CD14-positive monocyte (primary cell): Measurements from ENCODE around the gene DYNLT1. TPM values are rescaled to one million over a fixed set of nuclear protein-coding genes. Genes with fewer than 3 reads are reported as not detected.

Source experiments
- DNase-seq, 3 donors: peaks; one replicate each; pipeline ENCODE4 v3.0.0-alpha.2; 2011 to 2022
- H2AFZ ChIP-seq: 2 replicates; pipeline ENCODE4 v1.6.0; 2012; ENCODE audit warnings: mild to moderate bottlenecking, low read depth, low read length, inconsistent platforms; ENCODE audit not compliant: insufficient read depth, poor library complexity, severe bottlenecking
- H3K27ac ChIP-seq, 2 donors: 1 replicate in 1 of 2; 2 replicates in 1 of 2; pipeline ENCODE4 v1.5.1; 2012 to 2013; ENCODE audit warnings: low read length in 2 of 2, control low read depth in 1 of 2, inconsistent platforms in 1 of 2, low read depth in 1 of 2, mild to moderate bottlenecking in 1 of 2
- H3K27me3 ChIP-seq, 2 donors: one replicate each; pipeline versions ENCODE4 v1.6.0 to v1.6.1; 2011 to 2013; ENCODE audit warnings: low read length in 2 of 2; ENCODE audit not compliant: control insufficient read depth in 2 of 2, insufficient read depth in 2 of 2
- H3K36me3 ChIP-seq, 2 donors: replicated peaks in 1 of 2; 1 replicate in 1 of 2; 2 replicates in 1 of 2; pipeline versions ENCODE4 v1.5.1 to v1.6.1; 2012 to 2013; ENCODE audit warnings: low read length in 2 of 2, control low read depth in 1 of 2, inconsistent platforms in 1 of 2, mild to moderate bottlenecking in 1 of 2; ENCODE audit not compliant: insufficient read depth in 2 of 2, control insufficient read depth in 1 of 2
- H3K4me1 ChIP-seq, 2 donors: 1 replicate in 1 of 2; 2 replicates in 1 of 2; pipeline versions ENCODE4 v1.5.1 to v1.6.1; 2012 to 2013; ENCODE audit warnings: low read length in 2 of 2, control low read depth in 1 of 2, inconsistent platforms in 1 of 2, mild to moderate bottlenecking in 1 of 2, moderate library complexity in 1 of 2; ENCODE audit not compliant: insufficient read depth in 2 of 2, control insufficient read depth in 1 of 2
- H3K4me2 ChIP-seq: replicated peaks from 2 replicates; pipeline ENCODE3; 2012; ENCODE audit warnings: low read length, moderate library complexity, mild to moderate bottlenecking; ENCODE audit not compliant: poor library complexity, severe bottlenecking; ENCODE audit errors: extremely low read depth
- H3K4me3 ChIP-seq, 3 experiments: fragments of 200-600 bp in 1 of 3; sonication (generic) in 1 of 3; replicated peaks in 1 of 3; 1 replicate in 2 of 3; 2 replicates in 1 of 3; pipeline ENCODE4 v1.5.1; 2011 to 2013; ENCODE audit warnings: low read length in 3 of 3, mild to moderate bottlenecking in 3 of 3, control low read depth in 2 of 3, low read depth in 2 of 3, inconsistent platforms in 1 of 3, moderate library complexity in 1 of 3
- H3K79me2 ChIP-seq: 2 replicates; pipeline ENCODE4 v1.6.0; 2012; ENCODE audit warnings: mild to moderate bottlenecking, control low read depth, inconsistent platforms, low read length, moderate library complexity; ENCODE audit not compliant: insufficient read depth
- H3K9ac ChIP-seq: 2 replicates; pipeline ENCODE4 v1.6.0; 2017; ENCODE audit warnings: low read length, mild to moderate bottlenecking; ENCODE audit not compliant: insufficient read depth, poor library complexity, severe bottlenecking
- H3K9me3 ChIP-seq, 2 donors: replicated peaks in 1 of 2; 1 replicate in 1 of 2; 2 replicates in 1 of 2; pipeline versions ENCODE4 v1.5.1 to v1.6.1; 2012 to 2013; ENCODE audit warnings: low read length in 2 of 2, control low read depth in 1 of 2; ENCODE audit not compliant: control insufficient read depth in 1 of 2, insufficient read depth in 1 of 2
- H4K20me1 ChIP-seq: 2 replicates; pipeline ENCODE4 v1.6.0; 2012; ENCODE audit warnings: mild to moderate bottlenecking, low read length, control low read depth, moderate library complexity; ENCODE audit not compliant: insufficient read depth
- H3K27ac Mint-ChIP-seq, 7 donors: one replicate each; pipeline ENCODE4 v1.8.0; 2020; ENCODE audit warnings: mild to moderate bottlenecking in 7 of 7, mixed read lengths in 7 of 7, moderate library complexity in 6 of 7, inconsistent platforms in 2 of 7
- H3K27me3 Mint-ChIP-seq, 3 donors: one replicate each; pipeline ENCODE4 v1.8.0; 2021 to 2022; ENCODE audit warnings: low read depth in 3 of 3, mild to moderate bottlenecking in 3 of 3, mixed read lengths in 3 of 3, moderate library complexity in 3 of 3, inconsistent platforms in 1 of 3
- H3K36me3 Mint-ChIP-seq, 2 donors: one replicate each; pipeline ENCODE4 v1.8.0; 2020; ENCODE audit warnings: mixed read lengths in 2 of 2, inconsistent platforms in 1 of 2, mild to moderate bottlenecking in 1 of 2
- H3K4me1 Mint-ChIP-seq: one replicate; pipeline ENCODE4 v1.8.0; 2020; ENCODE audit warnings: mild to moderate bottlenecking, mixed read lengths
- H3K4me3 Mint-ChIP-seq, 2 donors: one replicate each; pipeline ENCODE4 v1.8.0; 2020; ENCODE audit warnings: mild to moderate bottlenecking in 2 of 2, mixed read lengths in 2 of 2, moderate library complexity in 1 of 2
- H3K9me3 Mint-ChIP-seq, 7 donors: one replicate each; pipeline ENCODE4 v1.8.0; 2020 to 2022; ENCODE audit warnings: mixed read lengths in 7 of 7, mild to moderate bottlenecking in 6 of 7, moderate library complexity in 6 of 7, inconsistent platforms in 2 of 7
- CTCF ChIP-seq: fragments of 200-600 bp; IDR thresholded peaks from one replicate; pipeline ENCODE4 v1.8.0; 2022; ENCODE audit warnings: antibody characterized with exemption, mild to moderate bottlenecking
- WGBS: methylation state at CpG from one replicate; pipeline ENCODE4 v1.1.5; 2013; ENCODE audit warnings: missing lambda C conversion rate; ENCODE audit not compliant: insufficient coverage; 5-methylcytosine and 5-hydroxymethylcytosine counted together
- intact Hi-C, 2 donors: fragments of 100-400 bp; cut with micrococcal nuclease; formaldehyde crosslinking; loops; one replicate each; pipeline versions ENCODE4 v1.15.0 to v1.15.1; 2023
- polyA plus RNA-seq, 3 donors: library from polyadenylated mRNA; depleted of rRNA in 1 of 3; unstranded in 2 of 3; stranded (reverse) in 1 of 3; fragments of 300-500 nt in 2 of 3; fragments of >200 nt in 1 of 3; fragmentation: Illumina TruSeq in 2 of 3; gene quantifications; 1 replicate in 2 of 3; 2 replicates in 1 of 3; pipeline ENCODE4 v1.2.3, GENCODE V29; 2012 to 2021

DYNLT1 gene
- polyA plus RNA-seq, 3 donors: 248 to 287 (median 286) TPM

DNA sequence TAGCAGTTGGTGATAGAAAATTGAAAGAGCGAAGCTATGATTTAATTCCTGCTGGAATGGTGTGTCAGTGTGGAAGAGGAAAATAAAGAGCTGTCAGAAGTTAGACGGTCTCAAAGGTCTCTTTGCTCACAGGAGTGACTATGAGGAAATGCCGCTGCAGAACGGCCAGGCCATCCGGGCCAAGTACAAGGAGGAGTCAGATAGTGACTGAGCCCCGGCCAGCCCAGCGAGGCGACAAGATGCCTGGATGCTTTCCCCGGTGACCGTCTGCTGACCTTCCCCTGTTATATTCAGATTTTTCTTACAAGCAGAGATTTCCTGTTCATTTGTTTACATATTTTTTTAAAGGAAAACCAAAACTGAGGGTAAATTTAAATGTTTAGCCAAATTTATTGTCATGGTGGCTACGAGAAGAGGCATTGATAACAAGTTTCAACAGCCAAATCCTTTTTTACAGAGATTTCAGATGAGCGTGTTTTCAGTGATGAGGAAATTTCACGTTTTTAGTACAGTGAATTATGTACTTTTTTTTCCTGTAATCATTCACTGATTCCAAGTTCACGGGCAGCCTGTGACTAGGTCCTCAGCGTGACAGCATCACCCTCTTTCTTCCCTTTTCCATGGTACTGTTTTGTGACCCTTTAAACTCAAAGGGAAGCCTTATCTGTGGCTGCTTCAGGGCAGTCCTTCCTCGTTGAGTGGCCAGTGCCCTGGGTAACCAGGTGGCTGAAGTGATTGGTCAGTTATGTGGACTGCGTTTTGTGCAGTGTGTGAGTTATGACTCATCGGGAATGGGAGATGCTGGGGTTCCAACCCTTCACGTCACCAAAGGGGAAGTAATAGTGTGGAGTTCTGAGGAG is 12.6 kb downstream of the DYNLT1 start:
- WGBS: 66% methylated on average over 14 of the region's 19 CpGs
- peaks cover 7% of the 10 kb centered on the region for H3K79me2 ChIP-seq
- Mint-ChIP-seq H3K27ac (peak overlapping the region; percentile 66 to 83 (median 80)), H3K27me3 (peaks cover 0 to 2% (median 2%) of the 10 kb centered on the region in 3 donors), H3K9me3 (no peaks in the 10 kb centered on the region), H3K4me1 (peaks cover 13% of the 10 kb centered on the region), H3K4me3 (no peak overlapping the region), H3K36me3 (peaks cover 68 to 86% of the 10 kb centered on the region in 2 donors)
- no peak for TF ChIP-seq CTCF
- no peaks in the 10 kb centered on the region for H3K9me3 ChIP-seq
- H4K20me1 ChIP-seq: peaks cover 67% of the 10 kb centered on the region
- no peak overlapping the region for H3K4me3 ChIP-seq
- H3K27ac ChIP-seq: peak overlapping the region in 1 of 2 donors; percentile 67
- H3K4me2 ChIP-seq: no peak overlapping the region
- no peaks in the 10 kb centered on the region for H3K27me3 ChIP-seq
- intact Hi-C loops: loop anchor here in 1 of 2 donors (5.0 kb wide), 1 partner anchor 60 kb away; no protein-coding TSS in a partner anchor
- H3K4me1 ChIP-seq: peaks cover 3 to 12% of the 10 kb centered on the region in 2 donors
- no peak overlapping the region for H2AFZ ChIP-seq
- H3K36me3 ChIP-seq: peaks cover 69 to 94% of the 10 kb centered on the region in 2 donors
- no peak overlapping the region for H3K9ac ChIP-seq
- peak; percentile 70 to 94 (median 78) for DNase-seq

DNA sequence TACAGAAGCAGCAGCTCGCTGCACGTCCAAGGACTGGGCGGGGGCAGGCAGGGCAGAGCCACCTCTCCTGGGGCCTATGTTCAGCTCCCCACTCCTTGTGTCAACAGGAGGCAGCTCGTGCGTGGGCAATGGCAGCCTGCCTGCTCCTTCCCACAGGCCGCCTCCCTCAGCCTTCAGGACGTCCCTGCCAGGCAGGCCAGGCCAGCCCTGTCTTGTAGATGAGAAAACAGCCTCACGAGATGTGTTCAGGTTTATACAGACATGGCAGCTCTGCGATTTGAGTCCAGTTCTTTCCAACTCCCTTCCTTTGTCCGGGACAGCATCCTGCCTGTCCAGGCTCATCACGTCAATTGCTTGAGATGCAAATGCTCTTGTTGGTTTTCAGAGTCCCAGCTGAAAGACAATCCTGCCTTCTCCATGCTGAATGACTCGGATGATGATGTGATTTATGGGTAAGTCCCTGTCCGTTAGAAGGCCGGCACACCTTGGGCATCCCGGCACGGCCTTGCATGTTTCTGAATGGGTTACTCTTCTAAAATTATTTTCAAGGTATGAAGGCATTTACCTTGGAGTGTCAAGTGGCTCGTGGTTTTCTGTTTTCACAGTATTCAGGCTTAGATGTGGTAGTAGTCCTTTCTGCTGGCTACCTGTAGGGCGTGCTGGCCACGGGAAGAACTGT is 13.5 kb downstream of the DYNLT1 start:
- H3K4me1 ChIP-seq: peaks cover 3 to 12% of the 10 kb centered on the region in 2 donors
- H3K4me3 Mint-ChIP-seq: no peak overlapping the region
- peaks cover 70 to 94% of the 10 kb centered on the region in 2 donors for H3K36me3 ChIP-seq
- no peak for TF ChIP-seq CTCF
- intact Hi-C loops: loop anchor here in 1 of 2 donors (5.0 kb wide), 1 partner anchor 61 kb away; no protein-coding TSS in a partner anchor
- peak overlapping the region; percentile 48 to 83 (median 80) for H3K27ac Mint-ChIP-seq
- no peak overlapping the region for H2AFZ ChIP-seq
- H3K27ac ChIP-seq: peak overlapping the region in 1 of 2 donors; percentile 67
- no peak for DNase-seq
- no peak overlapping the region for H3K9ac ChIP-seq
- 96% methylated on average over 14 of the region's 19 CpGs for WGBS
- peaks cover 13% of the 10 kb centered on the region for H3K4me1 Mint-ChIP-seq
- H3K79me2 ChIP-seq: no peaks in the 10 kb centered on the region
- H3K36me3 Mint-ChIP-seq: peaks cover 68 to 86% of the 10 kb centered on the region in 2 donors
- H3K27me3 ChIP-seq: no peaks in the 10 kb centered on the region
- peaks cover 0 to 2% (median under 1%) of the 10 kb centered on the region in 3 donors for H3K27me3 Mint-ChIP-seq
- H3K4me3 ChIP-seq: no peak overlapping the region
- H3K9me3 Mint-ChIP-seq: no peaks in the 10 kb centered on the region
- H4K20me1 ChIP-seq: peaks cover 59% of the 10 kb centered on the region
- H3K9me3 ChIP-seq: no peaks in the 10 kb centered on the region
- no peak overlapping the region for H3K4me2 ChIP-seq
